GM18502 (cell line): ENCODE data around the gene SPP2.

Experiments
- ATAC-seq: cut with Tn5 transposase; IDR thresholded peaks from one replicate; pipeline ENCODE4 v1.9.1; 2021; ENCODE audit warnings: mild to moderate bottlenecking; ENCODE audit not compliant: unreplicated experiment, poor library complexity

SPP2 gene

DNA sequence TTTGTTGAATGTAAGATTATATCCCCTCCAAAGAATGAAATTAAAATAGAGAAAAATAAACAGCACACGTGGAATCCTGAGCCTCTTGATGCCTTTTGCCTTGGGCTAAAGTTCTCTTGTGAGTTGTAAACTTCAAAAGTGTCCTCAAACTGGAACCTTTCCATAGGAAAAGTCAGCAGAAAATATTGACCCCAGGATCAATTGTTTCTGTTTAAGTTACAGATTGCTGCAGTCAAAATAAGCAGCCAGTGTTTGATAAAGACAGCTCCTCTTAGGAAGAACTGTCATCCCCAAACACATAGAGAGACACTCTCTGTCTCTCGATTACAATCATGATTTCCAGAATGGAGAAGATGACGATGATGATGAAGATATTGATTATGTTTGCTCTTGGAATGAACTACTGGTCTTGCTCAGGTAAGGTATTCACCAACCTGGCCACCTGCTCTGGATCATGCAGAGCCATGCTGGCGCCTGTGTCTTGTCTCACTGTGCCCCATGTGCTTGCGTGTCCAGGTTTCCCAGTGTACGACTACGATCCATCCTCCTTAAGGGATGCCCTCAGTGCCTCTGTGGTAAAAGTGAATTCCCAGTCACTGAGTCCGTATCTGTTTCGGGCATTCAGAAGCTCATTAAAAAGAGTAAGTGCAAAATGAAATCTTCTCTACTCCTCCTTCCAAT lies at the start of gene SPP2:
Gene SPP2, plus strand, starts transcription at position 248 of the 681 bp plus-strand sequence. Its CDS starts 85 bp downstream, at position 333.
- no peak for ATAC-seq

GRCh38 chr2:234001380-234002160 lies 48.9 kb upstream of the SPP2 start:
- no peak for ATAC-seq

GRCh38 chr2:234002281-234002680 lies 48.2 kb upstream of the SPP2 start:
- no peak for ATAC-seq

DNA sequence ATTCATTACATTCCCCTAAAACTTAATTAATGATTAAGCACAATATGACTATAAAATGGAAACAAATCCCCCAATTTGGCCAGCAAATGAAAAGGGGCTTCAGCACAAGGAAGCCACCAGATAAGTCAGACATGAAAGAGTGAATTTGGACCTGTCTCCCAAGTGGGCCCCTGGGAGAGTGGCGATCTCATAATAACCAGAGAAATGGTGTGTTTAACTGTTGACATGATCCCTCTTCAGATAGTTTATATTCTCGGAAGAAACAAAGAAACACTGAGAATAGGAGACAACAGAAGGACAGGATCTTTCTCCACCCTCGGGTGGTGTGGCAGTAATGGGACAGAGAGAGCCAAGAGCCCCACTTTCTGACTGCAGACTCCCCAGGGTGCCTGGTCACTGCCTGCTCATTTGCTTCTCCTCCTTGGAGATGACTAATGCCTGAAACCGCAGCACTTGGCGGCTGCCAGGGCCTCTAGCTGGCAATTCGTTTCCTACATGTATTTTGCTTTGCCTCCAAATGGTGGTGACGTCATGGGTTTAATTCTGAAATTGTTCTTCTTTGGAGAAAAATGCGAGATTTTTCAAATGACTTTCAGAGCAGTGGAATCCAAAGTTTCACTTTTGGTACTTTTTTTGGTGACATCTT lies 46.4 kb upstream of the SPP2 start:
- no peak for ATAC-seq

- ATAC-seq = no peak
These were observed 45.4 kb upstream of the SPP2 start for GRCh38 chr2:234005126-234005525.

DNA sequence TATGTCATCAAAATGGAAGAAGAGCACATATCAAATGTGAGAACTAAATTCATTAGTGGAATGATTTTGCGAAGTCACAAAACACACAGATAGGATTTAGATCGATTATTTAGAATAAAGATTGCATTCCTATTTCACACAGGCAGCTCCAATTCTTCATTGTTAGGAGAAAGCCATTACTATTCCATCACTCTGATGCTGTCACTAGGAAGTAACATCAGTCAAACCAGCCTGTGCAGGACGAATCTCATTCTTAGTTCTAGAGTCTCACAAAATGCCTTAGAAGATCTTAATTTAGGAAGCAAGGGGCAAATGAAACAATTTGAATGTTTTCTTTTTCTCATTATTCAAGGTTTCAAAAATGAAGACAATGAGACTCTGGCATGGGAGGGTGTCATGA lies 44.0 kb upstream of the SPP2 start:
- no peak for ATAC-seq

DNA sequence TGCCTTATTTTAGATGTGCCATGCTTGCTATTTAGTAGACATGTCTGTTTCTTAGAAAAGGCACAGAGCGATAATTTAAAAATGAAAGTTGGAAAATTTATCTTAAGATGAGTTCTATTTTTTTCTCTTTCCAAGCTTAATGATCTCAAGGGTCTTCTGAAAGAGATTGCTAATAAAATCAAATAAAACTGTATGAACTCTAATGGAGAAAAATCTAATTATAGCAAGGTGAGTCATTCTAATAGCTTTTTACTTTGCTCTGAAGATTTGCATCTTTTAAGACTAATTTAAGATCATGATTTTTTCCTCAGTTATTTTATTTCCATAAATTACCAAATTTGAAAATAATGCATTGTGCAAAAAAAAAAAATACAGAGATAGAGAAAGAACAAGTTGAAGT lies 36.1 kb upstream of the SPP2 start:
- no peak for ATAC-seq

- ATAC-seq = no peak
These were observed 34.6 kb upstream of the SPP2 start for GRCh38 chr2:234015861-234016260.

- ATAC-seq = no peak
These were observed 30.6 kb upstream of the SPP2 start for GRCh38 chr2:234019896-234020295.

GRCh38 chr2:234020332-234020731 lies 30.2 kb upstream of the SPP2 start:
- no peak for ATAC-seq

GRCh38 chr2:234022424-234022823 lies 28.1 kb upstream of the SPP2 start:
- no peak for ATAC-seq

- no peak for ATAC-seq
These were observed 26.2 kb upstream of the SPP2 start for GRCh38 chr2:234024304-234024703.

- no peak for ATAC-seq
These were observed 25.0 kb upstream of the SPP2 start for GRCh38 chr2:234025466-234025865.

GRCh38 chr2:234025891-234026401 lies 24.6 kb upstream of the SPP2 start:
- ATAC-seq = no peak

DNA sequence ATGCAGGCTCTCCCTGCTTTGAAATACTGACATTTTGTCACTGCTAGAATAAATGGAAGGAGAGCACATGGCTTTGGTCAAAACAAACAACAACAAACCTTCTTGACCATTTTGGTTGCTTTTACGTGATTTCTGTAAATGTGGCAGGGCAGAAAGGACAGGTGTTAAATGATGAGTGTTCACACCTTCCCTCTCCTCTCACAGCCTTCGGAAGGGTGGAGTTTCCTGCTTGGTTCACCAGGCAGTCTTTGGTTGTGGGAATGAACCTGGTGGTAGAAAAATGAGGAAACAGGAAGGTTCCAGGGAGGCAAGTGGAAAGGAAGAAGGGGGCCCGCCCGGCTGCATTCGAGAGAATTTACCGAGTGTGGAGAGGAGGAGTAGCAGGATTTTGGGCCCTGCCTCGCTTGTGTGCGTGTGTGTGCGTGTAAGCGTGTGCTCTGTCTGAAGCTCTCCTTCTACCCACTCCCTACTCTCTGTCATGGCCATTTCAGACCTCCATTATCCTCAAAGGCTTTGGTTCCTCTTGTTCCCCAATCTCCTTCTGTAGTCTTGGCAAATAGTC lies 23.7 kb upstream of the SPP2 start:
- ATAC-seq = no peak

DNA sequence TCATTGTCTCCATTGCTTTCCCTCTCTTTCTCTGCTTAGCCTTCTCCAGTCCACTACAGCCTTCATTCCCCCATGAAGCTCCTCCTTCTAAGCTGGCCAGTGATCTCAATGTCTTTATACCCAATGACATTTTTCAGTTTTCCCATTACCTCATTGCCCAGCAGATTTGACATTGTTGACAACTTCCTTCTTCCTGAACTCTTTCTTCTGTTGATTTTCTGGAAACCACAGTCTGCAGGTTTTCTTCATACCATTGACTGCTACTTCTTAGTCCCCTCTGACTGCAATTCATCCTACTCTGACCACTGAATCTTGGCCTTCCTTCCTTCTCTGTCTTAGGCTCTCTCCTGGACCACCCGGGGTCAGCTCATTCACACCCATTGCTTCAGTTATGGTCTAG lies 22.9 kb upstream of the SPP2 start:
- ATAC-seq = no peak

- no peak for ATAC-seq
These were observed 21.3 kb upstream of the SPP2 start for GRCh38 chr2:234029150-234029733.

DNA sequence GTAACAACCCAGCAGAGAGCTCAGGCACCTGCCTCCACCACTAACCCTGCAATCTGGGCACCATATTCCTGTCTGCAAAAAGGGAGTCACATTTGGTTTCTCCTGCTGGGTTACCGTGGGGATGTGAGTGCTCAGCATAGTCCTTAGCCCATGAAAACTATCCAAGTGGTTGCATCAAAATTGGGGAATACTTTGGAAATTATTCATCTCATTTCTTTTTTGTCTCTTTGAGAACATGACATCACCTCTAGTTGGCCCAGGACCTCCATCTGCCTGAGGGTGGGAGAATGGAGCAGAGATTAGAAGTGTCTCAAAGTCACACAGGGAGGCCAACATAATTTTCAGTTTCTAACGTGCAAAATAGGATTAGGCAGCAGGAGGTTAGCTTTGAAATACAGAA lies 19.3 kb upstream of the SPP2 start:
- no peak for ATAC-seq

DNA sequence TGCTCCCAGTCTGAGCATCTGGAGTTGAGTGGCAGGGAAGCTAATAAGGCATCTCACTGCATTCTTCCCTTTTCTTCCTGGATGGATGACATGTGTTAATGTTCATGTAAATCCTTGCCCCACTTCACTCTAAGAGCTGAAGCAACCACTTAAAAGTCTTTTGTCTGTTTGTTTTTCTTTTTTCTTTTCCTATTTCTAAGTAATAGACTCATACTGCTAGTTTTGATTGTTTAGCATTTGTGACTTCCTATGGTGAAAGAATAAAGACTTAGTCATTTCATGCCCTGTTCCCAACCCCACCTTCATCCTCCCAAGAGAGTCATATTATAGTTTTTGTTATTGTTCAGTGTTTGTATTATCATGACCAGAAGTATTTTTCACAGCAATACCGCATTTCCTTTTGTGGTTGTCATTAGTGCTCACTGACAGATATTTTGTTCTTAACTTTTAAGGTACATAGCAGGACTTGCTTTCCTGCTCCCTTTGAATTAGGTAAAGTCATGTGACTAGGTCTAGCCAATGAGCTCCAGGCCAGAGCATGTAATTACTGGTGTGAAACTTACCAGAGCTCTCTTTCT lies 18.1 kb upstream of the SPP2 start:
- no peak for ATAC-seq

- ATAC-seq = no peak
These were observed 17.3 kb upstream of the SPP2 start for GRCh38 chr2:234033174-234033573.
